ENCODE data around the gene NOTO.

Gene NOTO

GRCh38 chr2:73235315-73236028 lies 33.1 kb downstream of the NOTO start:
- no peak for DNase-seq

- DNase-seq: no peak
Observed at GRCh38 chr2:73237168-73237567, 34.8 kb downstream of the NOTO start.

GRCh38 chr2:73238149-73238548 lies 35.8 kb downstream of the NOTO start:
- no peak for DNase-seq

GRCh38 chr2:73238976-73239375 lies 36.6 kb downstream of the NOTO start:
- DNase-seq: no peak

- DNase-seq: no peak
Observed at GRCh38 chr2:73239776-73240175, 37.4 kb downstream of the NOTO start.

- no peak for DNase-seq
Observed at GRCh38 chr2:73243884-73244570, 41.7 kb downstream of the NOTO start.

GRCh38 chr2:73244580-73244979 lies 42.2 kb downstream of the NOTO start:
- peak; percentile 48 for DNase-seq

GRCh38 chr2:73246850-73247249 lies 44.5 kb downstream of the NOTO start:
- no peak for DNase-seq

GRCh38 chr2:73249636-73250035 lies 47.3 kb downstream of the NOTO start:
- no peak for DNase-seq

- no peak for DNase-seq
Observed at GRCh38 chr2:73250872-73251846, 48.8 kb downstream of the NOTO start.

- no peak for DNase-seq
Observed at GRCh38 chr2:73252238-73253027, 50.1 kb downstream of the NOTO start.

GRCh38 chr2:73253400-73253799 lies 51.0 kb downstream of the NOTO start:
- no peak for DNase-seq

- no peak for DNase-seq
Observed at GRCh38 chr2:73253901-73254300, 51.5 kb downstream of the NOTO start.

- no peak for DNase-seq
Observed at GRCh38 chr2:73254343-73255006, 52.1 kb downstream of the NOTO start.

- no peak for DNase-seq
Observed at GRCh38 chr2:73255007-73255644, 52.8 kb downstream of the NOTO start.

GRCh38 chr2:73255907-73256617 lies 53.7 kb downstream of the NOTO start:
- no peak for DNase-seq

GRCh38 chr2:73256618-73256922 lies 54.2 kb downstream of the NOTO start:
- DNase-seq: no peak

GRCh38 chr2:73257021-73257420 lies 54.6 kb downstream of the NOTO start:
- DNase-seq: no peak

- DNase-seq: no peak
Observed at GRCh38 chr2:73257425-73258125, 55.2 kb downstream of the NOTO start.

- DNase-seq: no peak
Observed at GRCh38 chr2:73258186-73258912, 56.0 kb downstream of the NOTO start.
